ENCODE measurements around the gene ACAD11. TPM values are rescaled to one million over a fixed set of nuclear protein-coding genes. Genes with fewer than 3 reads are reported as not detected.
"Not testable (repeated sequence)": the region's sequence is repeated elsewhere in the genome, so short reads cannot be mapped to it uniquely, and the experiment has no call there.

ACAD11 gene
- total RNA-seq, 1 experiment from 2014 or later: 10.4 TPM

DNA sequence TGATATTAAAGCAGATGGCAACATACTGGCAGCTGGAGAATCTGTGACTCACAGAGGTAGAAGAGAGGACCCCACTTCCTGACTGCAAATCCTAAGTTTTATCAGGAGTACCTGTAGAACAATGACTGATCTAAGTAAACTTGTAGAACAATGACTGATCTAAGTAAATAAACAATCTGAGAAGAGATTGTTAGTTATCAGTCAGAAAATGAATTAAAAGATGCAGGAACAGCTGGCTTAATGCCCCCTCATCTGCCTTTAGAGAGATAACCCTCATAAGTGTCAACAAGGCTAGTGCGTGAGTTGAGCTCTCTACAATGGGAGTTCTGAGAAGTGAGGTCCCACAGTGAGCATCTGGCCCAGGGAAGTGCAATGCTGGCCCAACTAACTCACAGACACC, 14.6 kb downstream of the ACAD11 start:
- no peak for DNase-seq (ENCODE audit: low spot score)

DNA sequence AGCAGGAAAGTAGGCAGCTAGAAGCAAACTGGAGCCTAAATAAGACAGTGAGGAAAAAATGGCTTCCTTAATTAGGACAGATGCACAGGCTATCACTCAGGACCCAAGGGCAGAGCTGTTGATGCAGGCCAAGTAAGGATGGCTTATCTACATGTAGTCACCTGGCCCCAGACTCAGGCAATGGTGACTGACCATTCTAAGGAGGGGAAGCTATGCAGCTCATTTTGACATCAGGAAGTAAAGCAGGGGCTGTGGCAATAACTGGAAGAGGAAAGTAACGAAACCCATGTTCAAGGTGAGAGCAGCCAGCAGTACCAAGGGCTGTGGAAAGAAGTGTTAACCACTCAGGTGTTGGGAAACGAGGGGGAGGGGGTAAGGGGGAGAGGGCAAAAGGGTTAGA, 16.2 kb downstream of the ACAD11 start:
- no peak for DNase-seq (ENCODE audit: low spot score)

DNA sequence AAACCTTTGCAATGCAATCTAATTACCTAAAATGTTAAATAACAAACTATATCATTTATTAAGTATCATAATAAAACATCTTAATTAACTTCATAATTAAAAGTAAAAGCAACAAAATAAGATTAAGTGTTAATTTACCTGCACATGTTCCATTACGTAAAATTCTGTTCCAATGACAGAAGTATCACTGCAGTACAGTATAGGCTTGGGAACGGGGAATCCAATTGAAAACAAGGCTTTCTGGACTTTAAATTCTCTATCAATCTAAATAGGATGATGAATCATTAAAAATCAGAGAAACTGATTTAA, 17.1 kb downstream of the ACAD11 start:
- no peak for DNase-seq (ENCODE audit: low spot score)

DNA sequence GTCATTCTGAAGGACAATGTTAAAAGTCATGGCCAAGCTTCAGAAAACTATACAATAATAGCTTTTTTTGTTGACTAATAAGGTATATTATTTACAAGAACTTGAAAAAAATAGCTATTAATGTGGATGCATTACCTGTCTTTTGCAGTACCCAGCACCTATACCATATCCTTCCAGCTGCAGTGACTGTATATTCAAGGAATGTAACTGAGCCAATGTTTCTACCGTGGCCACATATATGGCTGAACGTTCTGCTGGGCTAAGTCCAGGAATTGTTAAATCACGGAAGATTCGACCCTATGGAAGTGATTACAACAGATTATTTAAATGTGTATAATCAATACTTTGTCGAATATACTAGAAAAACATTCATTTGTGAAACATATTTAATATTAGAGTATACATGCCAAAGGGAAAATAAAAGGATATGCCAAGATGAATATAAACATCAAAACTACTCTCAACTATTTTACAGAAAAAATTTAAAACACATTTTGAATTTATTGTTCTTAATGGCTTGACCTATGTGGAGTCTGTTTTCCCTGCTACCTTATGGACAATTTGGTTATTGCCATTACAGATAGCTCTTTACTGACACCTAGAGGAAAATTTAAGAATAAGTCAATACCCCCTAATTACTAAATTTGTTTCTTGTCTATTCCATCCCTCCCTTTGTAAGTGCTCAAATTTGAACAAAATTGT, 17.6 kb downstream of the ACAD11 start:
- peak; percentile 51 for DNase-seq (ENCODE audit: low spot score)

DNA sequence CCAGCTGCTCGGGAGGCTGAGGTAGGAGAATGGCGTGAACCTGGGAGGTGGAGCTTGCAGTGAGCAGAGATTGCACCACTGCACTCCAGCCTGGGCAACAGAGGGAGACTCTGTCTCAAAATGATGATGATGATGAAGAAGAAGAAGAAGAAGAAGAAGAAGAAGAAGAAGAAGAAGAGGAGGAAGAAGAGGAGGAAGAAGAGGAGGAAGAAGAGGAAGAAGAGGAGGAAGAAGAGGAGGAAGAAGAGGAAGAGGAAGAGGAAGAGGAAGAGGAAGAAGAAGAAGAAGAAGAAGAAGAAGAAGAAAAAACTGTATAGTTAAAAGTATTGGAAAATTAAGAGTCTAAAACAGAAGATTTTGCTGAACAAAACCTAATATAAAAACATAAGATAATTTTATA, 18.2 kb downstream of the ACAD11 start:
- DNase-seq (ENCODE audit: low spot score): not testable (repeated sequence)

DNA sequence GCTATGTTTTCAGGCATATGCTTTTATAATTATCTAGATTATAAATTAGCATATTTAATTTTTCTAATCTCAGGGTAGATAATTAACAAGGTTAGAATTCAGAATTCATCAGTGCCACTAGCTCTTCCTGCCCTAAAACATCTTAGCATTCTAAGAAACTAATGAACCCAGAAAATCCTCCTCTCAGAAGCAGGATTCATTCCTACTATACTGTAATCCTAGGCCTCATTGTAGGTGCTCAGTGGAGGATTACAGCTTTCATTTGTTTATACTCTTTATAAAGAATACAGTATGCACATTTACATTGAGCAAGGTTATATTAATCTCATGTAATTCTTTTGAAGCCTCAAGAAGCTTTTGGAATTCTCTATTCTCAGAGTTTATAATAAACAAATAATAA, 20.9 kb downstream of the ACAD11 start:
- no peak for DNase-seq (ENCODE audit: low spot score)

DNA sequence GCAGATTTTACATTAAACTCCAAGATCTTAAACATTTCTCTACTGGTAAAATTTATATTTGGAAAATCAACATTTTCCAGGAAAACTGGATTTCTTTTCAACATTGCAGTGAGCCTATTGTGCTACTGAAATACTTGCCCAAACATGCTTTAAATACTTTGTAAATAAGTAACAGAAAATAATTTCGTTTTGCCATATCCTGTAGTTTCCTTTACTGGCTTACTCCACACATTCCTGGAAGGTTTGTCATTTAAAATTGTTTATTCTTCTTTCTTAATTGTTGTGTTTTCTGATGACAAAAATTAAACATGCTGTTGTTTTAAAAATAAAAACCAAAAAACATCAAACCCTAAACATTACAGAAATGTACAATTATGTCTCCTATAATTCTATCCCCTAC, 22.0 kb downstream of the ACAD11 start:
- no peak for DNase-seq (ENCODE audit: low spot score)

DNA sequence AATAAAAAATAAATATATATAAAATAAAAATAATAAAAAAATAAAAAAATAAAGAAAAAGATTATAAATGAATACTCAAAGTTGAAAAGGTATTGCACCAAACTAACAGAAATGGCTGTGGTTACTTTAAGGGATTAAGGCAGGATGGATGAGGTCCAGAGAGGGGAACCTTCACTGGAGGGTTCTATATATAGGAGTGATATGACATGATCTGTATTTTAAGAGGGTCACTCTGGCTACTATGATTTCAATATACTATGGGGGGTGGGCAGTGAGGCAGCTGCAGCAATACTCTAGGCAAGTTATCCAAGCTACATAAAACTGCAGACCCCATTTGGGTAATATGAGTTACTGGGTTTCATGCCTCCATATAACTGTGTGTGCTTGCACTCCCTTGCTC, 24.6 kb downstream of the ACAD11 start:
- no peak for DNase-seq (ENCODE audit: low spot score)

DNA sequence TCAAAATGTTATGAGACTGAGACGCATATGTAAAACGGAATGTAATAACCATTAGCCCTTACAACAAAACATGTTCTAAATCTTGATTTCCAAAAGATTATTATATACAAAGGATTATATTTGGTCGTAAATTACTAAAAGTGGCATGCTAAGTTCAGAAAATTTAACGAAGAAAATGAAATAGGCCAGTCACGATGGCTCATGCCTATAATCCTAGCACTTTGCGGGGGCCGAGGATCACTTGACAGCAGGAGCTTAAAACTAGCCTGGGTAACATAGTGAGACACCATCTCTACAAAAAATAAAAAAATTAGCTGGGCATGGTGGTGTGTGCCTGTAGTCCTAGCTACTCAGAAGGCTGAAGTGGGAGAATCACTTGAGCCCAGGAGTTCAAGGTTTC, 29.0 kb downstream of the ACAD11 start:
- DNase-seq (ENCODE audit: low spot score): no peak

DNA sequence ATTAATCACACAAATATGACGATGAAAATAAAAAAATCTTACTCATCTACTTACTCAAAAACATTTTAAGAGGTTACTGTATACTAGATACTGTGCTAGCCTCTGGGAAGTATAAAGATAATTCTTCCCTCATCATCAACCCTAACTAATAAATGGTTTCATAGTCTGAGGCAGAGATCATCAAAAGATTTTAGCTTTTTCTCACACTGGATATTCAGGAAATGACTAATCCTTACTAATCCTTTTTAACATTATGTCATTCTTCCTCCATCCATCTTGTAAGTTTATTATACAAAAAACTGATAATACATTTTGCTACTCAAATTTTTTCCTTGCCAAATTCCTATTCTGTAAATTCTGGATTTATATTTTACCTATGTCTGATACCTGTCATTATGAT, 29.7 kb downstream of the ACAD11 start:
- no peak for DNase-seq (ENCODE audit: low spot score)

DNA sequence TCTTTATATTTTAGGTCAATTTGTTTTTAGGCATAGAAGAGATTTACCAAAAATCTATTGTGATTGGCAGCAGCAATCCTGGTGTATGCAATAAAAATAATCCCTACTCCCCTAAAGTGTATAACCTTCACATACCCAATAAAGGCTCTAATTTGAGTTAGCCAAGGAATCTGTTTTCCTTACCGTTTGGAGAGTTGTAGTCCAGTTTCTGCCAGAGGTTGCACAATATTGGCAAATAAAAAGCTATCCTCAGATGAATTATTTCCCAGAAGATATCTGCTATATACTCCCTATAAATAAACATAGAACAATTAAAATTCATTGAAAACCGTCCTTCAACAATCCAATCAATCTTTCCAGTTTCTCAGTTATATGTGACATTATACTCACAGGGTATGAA, 31.5 kb downstream of the ACAD11 start:
- DNase-seq (ENCODE audit: low spot score): no peak

DNA sequence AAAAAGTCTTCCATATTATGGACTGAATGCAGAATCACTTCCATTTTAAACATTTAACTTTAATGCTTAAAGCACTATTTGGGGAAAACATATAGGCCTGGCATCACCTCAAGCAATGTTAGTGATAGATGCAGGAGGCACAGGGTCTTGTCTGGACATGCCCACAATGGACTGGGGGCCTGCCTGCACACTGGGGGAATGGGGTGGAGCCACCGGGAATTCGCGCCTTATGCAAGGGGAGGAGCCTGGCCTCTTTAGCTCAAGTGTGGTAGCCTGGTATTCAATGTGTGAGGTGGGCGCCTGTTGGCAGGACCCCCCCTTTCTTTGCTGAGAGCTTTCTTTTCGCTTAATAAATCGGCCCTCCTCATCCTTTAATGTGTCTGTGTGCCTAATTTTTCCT, 32.7 kb downstream of the ACAD11 start:
- no peak for DNase-seq (ENCODE audit: low spot score)

DNA sequence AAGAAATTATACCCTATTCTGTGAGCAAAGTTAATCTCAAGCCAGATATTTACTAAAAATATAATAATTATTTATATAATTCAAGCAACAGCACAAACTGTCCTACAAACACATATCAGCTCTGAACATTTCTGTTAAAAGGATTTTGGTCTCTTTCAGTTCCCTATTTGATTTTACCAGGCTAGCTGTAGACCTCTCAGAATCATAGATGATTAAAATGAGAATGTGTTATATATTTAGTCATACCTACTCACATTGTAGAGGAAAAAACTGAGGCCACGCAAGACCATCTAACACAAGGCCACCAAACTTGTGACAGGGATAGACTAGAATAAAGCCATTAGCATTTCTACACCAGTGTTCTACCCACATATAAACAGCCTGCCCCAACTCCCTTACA, 34.0 kb downstream of the ACAD11 start:
- no peak for DNase-seq (ENCODE audit: low spot score)

DNA sequence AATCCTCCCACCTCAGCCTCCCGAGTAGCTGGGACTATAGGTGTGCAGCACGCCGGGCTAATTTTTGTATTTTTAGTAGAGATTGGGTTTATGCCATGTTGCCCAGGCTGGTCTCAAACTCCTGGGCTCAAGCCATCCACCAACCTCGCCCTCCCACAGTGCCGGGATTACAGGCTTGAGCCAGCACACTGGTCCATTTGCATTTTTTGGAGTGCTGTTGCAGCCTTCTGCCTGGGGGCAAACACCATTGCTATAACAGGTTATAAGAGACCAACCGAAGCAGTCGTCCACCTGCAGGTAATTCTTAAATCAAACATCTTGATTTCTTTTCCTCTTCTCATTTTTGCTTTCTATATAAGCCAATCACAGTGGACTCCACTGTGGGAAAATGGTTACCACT, 34.8 kb downstream of the ACAD11 start:
- no peak for DNase-seq (ENCODE audit: low spot score)

DNA sequence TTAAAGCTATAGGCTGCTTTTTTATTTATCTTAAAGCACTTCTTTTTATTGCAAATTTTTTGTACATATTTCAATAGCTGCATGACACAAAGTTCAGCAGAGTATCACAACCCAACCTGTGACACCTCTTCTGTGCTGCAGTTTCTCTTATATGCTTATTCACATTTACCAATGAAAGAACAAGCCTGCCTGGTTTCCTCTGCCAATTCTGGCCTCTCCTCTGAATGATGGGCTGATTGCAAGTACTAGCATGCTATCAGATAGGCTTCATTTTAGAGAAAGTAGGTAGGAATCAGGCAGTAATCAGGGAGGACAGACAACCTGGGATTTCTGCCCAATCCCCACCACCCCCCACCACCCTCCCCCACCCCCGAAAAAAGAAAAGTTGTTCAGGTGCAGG, 36.0 kb downstream of the ACAD11 start:
- no peak for DNase-seq (ENCODE audit: low spot score)

DNA sequence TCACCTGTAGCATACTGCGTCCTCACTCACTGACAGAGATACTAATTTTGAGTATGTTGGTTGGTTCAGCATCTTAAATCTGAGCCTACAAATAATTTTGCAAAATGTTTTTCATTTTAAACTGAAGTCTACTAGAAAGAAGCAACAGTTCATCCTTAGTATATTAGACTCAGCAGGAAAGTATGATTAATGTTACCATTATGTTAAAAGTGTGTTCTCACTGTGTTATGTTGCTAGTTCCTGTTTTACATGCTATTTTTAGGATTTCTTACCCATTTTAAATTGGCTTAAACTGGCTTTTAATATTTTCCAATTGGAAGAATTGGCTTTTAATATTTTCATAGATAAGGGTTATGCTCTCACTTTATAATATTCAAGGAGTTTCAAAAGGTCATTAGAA, 36.8 kb downstream of the ACAD11 start:
- DNase-seq (ENCODE audit: low spot score): no peak

DNA sequence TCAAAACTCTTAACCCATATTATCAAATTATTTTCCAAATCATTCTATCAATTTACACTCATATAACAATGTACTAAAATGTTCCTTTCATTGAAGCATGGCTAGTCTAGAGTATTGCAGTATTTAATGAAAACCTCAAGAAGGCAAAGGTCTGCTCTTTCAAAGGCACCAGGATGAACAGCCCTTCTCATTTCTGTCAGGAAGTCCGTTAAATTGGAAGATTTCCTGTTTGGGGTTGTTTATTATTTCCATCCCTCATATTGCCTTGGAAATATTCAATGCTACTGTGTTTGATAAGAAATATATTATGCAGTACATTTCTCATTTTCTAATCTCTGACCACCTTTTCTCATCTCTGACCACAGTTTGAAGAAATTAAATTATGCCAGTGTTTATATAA, 37.5 kb downstream of the ACAD11 start:
- no peak for DNase-seq (ENCODE audit: low spot score)

DNA sequence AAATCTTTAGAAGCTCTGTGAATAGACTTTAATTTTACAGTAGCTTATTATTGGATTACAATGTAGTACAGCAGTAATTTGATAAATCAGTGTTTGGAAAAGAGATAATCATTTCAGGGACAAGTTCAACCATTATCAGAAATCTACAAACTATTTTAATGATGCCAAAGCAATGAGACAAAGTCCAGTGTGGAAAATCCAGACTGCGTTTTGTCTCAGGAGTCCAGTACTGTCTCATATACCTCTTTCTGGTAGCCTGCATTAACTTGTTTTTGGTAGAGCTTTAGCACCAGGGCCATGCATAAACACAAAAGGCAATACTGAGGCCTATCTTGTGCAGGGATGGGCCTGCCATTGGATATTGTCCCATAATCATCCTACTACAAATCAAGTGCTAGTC, 42.8 kb downstream of the ACAD11 start:
- DNase-seq (ENCODE audit: low spot score): no peak

DNA sequence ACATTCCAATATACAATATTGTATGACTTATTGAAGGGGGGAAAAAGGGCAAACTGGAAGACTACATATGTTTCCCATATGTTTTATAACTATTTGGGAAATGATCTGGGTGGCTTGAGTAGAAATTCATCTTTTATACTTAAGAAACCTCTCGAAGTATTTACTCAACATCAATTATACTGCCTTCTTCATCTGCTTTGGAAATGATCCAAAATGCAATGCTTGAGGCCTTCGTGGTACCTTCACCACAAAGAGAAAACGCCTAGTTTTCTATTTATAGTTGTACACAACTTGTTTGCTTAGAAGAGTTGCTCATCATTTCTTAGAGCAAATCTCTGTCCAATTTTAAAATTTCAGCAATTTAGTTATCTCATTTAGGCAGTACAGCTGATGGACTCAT, 43.7 kb downstream of the ACAD11 start:
- DNase-seq (ENCODE audit: low spot score): no peak

DNA sequence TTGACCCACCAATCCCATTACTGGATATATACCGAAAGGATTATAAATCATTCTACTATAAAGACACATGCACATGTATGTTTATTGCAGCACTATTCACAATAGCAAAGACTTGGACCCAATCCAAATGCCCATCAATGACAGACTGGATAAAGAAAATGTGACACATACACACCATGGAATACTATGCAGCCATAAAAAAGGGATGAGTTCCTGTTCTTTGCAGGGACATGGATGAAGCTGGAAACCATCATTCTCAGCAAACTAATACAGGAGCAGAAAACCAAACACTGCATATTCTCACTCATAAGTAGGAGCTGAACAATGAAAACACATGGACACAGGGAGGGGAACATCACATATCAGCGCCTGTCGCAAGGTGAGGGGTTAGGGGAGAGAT, 44.3 kb downstream of the ACAD11 start:
- not testable (repeated sequence) for DNase-seq (ENCODE audit: low spot score)

DNA sequence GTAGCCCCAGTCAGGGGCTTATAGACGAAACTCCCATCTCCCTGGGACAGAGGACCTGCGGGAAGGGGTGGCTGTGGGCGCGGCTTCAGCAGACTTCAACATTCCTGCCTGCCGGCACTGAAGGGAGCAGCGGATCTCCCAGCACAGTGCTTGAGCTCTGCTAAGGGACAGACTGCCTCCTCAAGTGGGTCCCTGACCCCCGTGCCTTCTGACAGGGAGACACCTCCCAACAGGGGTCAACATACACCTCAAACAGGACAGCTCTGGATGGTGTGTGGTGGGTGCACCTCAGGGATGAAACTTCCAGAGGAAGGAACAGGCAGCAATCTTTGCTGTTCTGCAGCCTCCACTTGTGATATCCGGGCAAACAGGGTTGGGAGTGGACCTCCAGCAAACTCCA, 53.0 kb downstream of the ACAD11 start:
- not testable (repeated sequence) for DNase-seq (ENCODE audit: low spot score)

DNA sequence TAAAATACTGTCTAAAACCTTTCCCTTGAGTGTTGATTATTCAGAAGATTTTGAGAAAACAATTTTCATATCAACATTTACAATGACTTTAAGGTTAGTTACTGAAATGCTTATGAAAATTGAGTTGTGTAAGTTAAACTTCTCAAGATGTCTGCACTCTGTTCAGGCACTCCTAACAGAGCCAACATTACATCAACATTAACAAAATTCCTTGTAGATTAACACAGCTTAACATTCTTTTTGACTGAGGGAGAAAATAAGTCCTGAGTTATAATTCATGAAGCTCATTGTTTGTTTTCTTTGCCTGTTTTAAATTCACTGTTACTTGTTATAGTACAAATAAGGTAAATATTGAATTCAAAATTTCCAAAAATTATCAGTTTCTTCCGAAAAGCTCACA, 53.5 kb downstream of the ACAD11 start:
- no peak for DNase-seq (ENCODE audit: low spot score)

DNA sequence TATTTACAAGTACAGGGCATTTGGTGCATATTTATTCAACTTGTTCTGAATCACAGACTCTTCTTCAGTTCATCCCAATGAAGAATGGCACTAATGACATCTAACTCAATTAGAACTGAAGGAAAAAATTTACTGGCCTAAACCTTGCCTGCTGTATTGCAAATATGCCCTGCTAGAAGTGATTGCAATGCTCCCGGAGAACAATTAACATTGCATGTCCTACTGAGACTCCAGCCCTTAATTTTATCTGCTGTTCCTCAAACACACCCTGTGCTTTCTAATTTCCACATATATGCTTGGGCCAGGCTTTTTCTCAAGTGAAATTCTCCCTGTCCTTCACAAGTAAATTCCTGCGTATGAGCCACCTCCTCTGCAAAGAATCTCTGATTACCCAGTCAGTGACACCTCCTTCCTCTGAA, 54.2 kb downstream of the ACAD11 start:
- DNase-seq (ENCODE audit: low spot score): no peak

DNA sequence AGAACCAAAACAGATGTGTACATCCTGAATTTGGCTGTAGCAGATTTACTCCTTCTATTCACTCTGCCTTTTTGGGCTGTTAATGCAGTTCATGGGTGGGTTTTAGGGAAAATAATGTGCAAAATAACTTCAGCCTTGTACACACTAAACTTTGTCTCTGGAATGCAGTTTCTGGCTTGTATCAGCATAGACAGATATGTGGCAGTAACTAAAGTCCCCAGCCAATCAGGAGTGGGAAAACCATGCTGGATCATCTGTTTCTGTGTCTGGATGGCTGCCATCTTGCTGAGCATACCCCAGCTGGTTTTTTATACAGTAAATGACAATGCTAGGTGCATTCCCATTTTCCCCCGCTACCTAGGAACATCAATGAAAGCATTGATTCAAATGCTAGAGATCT, 59.0 kb downstream of the ACAD11 start:
- not testable (repeated sequence) for DNase-seq (ENCODE audit: low spot score)

DNA sequence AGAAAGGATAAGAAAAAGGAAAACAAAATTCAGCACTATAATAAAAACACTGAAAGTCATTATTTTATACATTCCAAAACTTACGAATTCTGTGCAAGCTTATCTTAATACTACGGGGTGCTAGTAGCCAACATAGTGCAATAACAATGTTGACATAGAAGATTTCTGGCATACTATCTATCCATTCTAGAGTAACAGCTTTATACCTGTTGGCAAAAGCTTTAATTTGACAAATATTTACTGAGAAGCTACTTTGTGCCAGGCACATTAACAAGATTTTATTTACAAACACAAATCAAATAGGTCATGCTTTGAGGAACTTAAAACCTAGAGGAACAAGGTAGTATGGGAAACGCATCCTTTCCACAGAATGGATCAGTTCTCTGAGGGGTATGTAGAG, 61.4 kb downstream of the ACAD11 start:
- DNase-seq (ENCODE audit: low spot score): no peak

Measured in H4 (cell line).